Measurements from ENCODE around the gene SETD2. TPM values are rescaled to one million over a fixed set of nuclear protein-coding genes. Genes with fewer than 3 reads are reported as not detected.

SETD2 gene
- total and polyA plus RNA-seq, 2 experiments from 2014 or later = 16.7 to 45.2 TPM

DNA sequence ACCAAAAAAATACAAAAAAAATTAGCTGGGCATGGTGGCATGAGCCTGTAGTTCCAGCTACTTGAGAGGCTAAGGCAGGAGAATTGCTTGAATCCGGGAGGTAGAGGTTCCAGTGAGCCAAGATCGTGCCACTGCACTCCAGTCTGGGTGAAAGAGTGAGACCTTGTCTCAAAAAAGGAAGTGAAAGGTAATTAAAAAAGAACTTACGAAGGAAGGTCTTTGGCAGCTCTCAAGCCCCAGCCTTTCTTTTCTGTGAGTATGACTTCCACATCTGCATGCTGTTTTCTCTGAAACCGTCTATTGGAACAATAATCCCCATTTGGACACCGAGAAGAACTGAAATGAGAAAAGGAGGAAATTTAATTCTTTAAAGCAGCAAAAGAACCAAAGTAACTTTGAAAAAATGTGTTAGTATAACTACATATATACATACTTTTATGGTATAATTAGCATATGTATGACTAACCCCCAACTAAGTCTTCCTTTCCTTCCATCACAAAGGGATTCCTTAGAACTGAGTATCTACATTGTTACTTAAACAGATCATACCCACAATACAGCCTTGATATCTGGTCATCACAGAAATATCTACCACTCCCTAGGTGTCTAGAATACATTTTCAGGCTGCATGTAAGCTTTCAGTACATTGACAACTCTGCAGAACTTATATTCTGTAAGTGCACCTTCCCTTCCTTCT lies 50.1 kb downstream of the SETD2 start:
- Histone ChIP-seq H3K4me2 (peak overlapping the region; percentile 65), H2AFZ (no peak overlapping the region), H3K4me1 (ENCODE audit: insufficient read depth) (peaks cover 16% of the 10 kb centered on the region), H4K20me1 (replicated peaks; ENCODE audit: insufficient read depth) (no peaks in the 10 kb centered on the region), H3K27me3 (ENCODE audit: insufficient read depth) (no peaks in the 10 kb centered on the region), H3K36me3 (ENCODE audit: insufficient read depth) (no peaks in the 10 kb centered on the region; the same call in 1 of the 2 replicates), H3K9me2 (ENCODE audit: insufficient read depth) (no peaks in the 10 kb centered on the region), H3F3A (replicated peaks; ENCODE audit: low read depth) (no peaks in the 10 kb centered on the region), H3K79me2 (replicated peaks; ENCODE audit: insufficient read depth) (peaks cover 4% of the 10 kb centered on the region; the same call in 1 of the 2 replicates), H3K4me3 (peak overlapping the region; percentile 27), H3K27ac (ENCODE audit: low read depth) (peak overlapping the region; percentile 84)
- ATAC-seq (peak; percentile 88), DNase-seq (ENCODE audit: low spot score) (peak; percentile 62)
- H3K27me3 Mint-ChIP-seq (ENCODE audit: insufficient read depth, low read depth, poor library complexity) = peaks cover 3% of the 10 kb centered on the region
- H3K4me1 Mint-ChIP-seq = peaks cover 31% of the 10 kb centered on the region
- no peaks in the 10 kb centered on the region for H3K9me3 Mint-ChIP-seq
- peak overlapping the region; percentile 61 for H3K27ac Mint-ChIP-seq
- peaks cover 36% of the 10 kb centered on the region for H3K36me3 Mint-ChIP-seq (ENCODE audit: low read depth)
- peak overlapping the region; percentile 13 for H3K4me3 Mint-ChIP-seq
- TF ChIP-seq CTCF (conservative IDR thresholded peaks at IDR 0.05; ENCODE audit: low read depth in 2 of 2) (no peak), JUNB (IDR thresholded peaks at IDR 0.05; ENCODE audit: unreplicated experiment) (no peak), NANOG (IDR thresholded peaks at IDR 0.05; ENCODE audit: borderline replicate concordance) (peak; percentile 67), ZNF114 (CRISPR knock-in tag; IDR thresholded peaks at IDR 0.05) (no peak), ZNF331 (CRISPR knock-in tag; IDR thresholded peaks at IDR 0.05; ENCODE audit: low read depth) (no peak), POLR2AphosphoS5 (IDR thresholded peaks at IDR 0.05; ENCODE audit: low read depth) (no peak), EZH2phosphoT487 (IDR thresholded peaks at IDR 0.05; ENCODE audit: unreplicated experiment) (no peak), CREB1 (CRISPR knock-in tag; IDR thresholded peaks at IDR 0.05; ENCODE audit: low read depth) (no peak)
- TF ChIP-seq, protein P1, sequence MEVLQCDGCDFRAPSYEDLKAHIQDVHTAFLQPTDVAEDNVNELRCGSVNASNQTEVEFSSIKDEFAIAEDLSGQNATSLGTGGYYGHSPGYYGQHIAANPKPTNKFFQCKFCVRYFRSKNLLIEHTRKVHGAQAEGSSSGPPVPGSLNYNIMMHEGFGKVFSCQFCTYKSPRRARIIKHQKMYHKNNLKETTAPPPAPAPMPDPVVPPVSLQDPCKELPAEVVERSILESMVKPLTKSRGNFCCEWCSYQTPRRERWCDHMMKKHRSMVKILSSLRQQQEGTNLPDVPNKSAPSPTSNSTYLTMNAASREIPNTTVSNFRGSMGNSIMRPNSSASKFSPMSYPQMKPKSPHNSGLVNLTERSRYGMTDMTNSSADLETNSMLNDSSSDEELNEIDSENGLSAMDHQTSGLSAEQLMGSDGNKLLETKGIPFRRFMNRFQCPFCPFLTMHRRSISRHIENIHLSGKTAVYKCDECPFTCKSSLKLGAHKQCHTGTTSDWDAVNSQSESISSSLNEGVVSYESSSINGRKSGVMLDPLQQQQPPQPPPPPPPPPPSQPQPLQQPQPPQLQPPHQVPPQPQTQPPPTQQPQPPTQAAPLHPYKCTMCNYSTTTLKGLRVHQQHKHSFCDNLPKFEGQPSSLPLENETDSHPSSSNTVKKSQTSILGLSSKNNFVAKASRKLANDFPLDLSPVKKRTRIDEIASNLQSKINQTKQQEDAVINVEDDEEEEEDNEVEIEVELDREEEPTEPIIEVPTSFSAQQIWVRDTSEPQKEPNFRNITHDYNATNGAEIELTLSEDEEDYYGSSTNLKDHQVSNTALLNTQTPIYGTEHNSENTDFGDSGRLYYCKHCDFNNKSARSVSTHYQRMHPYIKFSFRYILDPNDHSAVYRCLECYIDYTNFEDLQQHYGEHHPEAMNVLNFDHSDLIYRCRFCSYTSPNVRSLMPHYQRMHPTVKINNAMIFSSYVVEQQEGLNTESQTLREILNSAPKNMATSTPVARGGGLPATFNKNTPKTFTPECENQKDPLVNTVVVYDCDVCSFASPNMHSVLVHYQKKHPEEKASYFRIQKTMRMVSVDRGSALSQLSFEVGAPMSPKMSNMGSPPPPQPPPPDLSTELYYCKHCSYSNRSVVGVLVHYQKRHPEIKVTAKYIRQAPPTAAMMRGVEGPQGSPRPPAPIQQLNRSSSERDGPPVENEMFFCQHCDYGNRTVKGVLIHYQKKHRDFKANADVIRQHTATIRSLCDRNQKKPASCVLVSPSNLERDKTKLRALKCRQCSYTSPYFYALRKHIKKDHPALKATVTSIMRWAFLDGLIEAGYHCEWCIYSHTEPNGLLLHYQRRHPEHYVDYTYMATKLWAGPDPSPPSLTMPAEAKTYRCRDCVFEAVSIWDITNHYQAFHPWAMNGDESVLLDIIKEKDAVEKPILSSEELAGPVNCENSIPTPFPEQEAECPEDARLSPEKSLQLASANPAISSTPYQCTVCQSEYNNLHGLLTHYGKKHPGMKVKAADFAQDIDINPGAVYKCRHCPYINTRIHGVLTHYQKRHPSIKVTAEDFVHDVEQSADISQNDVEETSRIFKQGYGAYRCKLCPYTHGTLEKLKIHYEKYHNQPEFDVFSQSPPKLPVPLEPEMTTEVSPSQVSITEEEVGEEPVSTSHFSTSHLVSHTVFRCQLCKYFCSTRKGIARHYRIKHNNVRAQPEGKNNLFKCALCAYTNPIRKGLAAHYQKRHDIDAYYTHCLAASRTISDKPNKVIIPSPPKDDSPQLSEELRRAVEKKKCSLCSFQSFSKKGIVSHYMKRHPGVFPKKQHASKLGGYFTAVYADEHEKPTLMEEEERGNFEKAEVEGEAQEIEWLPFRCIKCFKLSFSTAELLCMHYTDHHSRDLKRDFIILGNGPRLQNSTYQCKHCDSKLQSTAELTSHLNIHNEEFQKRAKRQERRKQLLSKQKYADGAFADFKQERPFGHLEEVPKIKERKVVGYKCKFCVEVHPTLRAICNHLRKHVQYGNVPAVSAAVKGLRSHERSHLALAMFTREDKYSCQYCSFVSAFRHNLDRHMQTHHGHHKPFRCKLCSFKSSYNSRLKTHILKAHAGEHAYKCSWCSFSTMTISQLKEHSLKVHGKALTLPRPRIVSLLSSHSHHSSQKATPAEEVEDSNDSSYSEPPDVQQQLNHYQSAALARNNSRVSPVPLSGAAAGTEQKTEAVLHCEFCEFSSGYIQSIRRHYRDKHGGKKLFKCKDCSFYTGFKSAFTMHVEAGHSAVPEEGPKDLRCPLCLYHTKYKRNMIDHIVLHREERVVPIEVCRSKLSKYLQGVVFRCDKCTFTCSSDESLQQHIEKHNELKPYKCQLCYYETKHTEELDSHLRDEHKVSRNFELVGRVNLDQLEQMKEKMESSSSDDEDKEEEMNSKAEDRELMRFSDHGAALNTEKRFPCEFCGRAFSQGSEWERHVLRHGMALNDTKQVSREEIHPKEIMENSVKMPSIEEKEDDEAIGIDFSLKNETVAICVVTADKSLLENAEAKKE (CRISPR knock-in tag; IDR thresholded peaks at IDR 0.05) = no peak

Measured in GM23338 (cell line).